Measurements from ENCODE around the gene GTSF1L.

The GTSF1L gene

GRCh38 chr20:43752051-43752360, 25.2 kb upstream of the GTSF1L start:
- Mint-ChIP-seq H3K27ac (peak overlapping the region; percentile 99), H3K4me1 (peaks cover 37% of the 10 kb centered on the region), H3K27me3 (no peaks in the 10 kb centered on the region), H3K9me3 (peaks cover 6% of the 10 kb centered on the region), H3K4me3 (peak overlapping the region; percentile 51), H3K36me3 (peaks cover 10% of the 10 kb centered on the region)
- ATAC-seq, result no peak

DNA sequence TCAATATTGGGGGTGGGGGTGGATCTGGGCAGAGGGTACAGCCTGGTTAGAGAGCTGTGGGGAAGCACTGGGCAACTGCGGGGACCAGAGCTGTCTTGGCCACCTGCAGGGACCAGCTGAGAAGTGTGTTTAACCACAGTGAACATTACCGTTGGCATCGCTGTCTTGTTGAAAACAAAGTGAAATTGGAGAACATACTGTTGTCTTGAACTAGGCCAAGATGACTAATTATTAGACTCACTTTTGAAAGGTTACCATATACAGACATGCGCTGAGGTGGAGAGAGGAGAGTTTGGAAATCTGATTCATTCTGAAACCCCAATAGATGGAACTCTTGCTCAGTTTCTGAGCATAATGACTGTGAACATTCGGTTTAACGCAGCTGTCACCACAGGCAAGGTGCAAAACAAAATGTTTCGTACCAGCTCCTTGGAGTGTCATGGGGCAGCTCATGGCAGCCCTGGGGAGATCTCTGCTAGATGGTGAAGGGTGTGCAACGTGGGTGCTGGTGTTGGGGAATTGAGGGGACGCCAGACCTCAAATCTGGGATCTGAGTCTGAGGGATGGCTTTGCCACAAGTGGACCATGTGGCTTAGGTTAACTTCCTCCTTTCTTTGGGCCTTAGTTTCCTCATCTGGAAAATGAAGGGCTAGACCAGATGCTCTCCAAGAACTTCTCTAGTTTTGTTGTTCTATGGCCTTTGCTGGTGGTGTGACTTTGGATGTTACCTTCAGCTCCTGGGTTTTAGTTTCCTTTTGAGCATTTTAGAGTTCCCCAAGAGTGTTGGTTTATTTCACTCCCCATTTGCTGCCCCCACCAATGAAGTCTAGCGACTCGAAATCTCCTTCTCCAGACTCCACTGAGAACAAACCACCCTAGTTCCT, 24.6 kb upstream of the GTSF1L start:
- Mint-ChIP-seq H3K27ac (peak overlapping the region; percentile 99), H3K4me3 (peak overlapping the region; percentile 51), H3K9me3 (peaks cover 6% of the 10 kb centered on the region), H3K27me3 (no peaks in the 10 kb centered on the region), H3K4me1 (peaks cover 37% of the 10 kb centered on the region), H3K36me3 (peaks cover 10% of the 10 kb centered on the region)
- ATAC-seq, result peak; percentile 89

- Mint-ChIP-seq H3K27me3 (no peaks in the 10 kb centered on the region), H3K4me1 (peaks cover 37% of the 10 kb centered on the region), H3K9me3 (peaks cover 6% of the 10 kb centered on the region), H3K27ac (peak overlapping the region; percentile 99), H3K4me3 (no peak overlapping the region), H3K36me3 (peaks cover 10% of the 10 kb centered on the region)
- ATAC-seq, result no peak
Observed at GRCh38 chr20:43750774-43751166, 24.0 kb upstream of the GTSF1L start.

DNA sequence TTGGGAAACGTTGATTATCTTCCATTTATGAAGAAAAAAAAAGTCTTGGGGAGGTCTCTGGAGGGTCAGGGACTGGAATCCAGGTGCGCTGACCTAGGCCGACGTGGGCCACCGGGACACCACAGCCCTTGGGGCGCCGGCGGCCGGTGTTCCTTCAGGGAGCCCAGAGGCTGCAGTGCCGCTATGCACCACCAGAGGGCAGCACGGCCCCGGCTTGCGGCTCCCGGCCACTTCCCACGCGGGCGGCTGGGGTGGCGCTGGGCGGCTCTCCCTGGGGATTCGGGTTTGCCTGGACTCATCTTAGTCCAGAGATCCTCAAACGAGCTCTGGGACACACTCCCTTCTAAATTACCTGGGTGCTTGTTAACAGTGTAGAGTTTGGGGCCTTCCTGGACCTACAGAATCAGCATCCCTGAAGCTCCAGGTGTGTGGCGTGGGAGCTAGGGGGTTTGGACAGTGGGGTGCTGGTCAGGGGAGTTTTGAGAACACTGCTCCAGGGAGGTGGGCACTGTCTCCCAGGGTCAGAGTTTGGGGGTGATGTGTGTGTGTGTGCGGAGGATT, 23.0 kb upstream of the GTSF1L start:
- Mint-ChIP-seq H3K27ac (peak overlapping the region; percentile 99), H3K4me1 (peaks cover 37% of the 10 kb centered on the region), H3K4me3 (no peak overlapping the region), H3K9me3 (peaks cover 6% of the 10 kb centered on the region), H3K27me3 (no peaks in the 10 kb centered on the region), H3K36me3 (peaks cover 8% of the 10 kb centered on the region)
- ATAC-seq, result no peak

- H3K27me3 Mint-ChIP-seq, result no peaks in the 10 kb centered on the region
- H3K4me3 Mint-ChIP-seq, result no peak overlapping the region
- H3K27ac Mint-ChIP-seq, result no peak overlapping the region
- H3K4me1 Mint-ChIP-seq, result peaks cover 37% of the 10 kb centered on the region
- peaks cover 2% of the 10 kb centered on the region for H3K9me3 Mint-ChIP-seq
- no peak for ATAC-seq
- no peaks in the 10 kb centered on the region for H3K36me3 Mint-ChIP-seq
Observed at GRCh38 chr20:43748274-43748673, 21.5 kb upstream of the GTSF1L start.

DNA sequence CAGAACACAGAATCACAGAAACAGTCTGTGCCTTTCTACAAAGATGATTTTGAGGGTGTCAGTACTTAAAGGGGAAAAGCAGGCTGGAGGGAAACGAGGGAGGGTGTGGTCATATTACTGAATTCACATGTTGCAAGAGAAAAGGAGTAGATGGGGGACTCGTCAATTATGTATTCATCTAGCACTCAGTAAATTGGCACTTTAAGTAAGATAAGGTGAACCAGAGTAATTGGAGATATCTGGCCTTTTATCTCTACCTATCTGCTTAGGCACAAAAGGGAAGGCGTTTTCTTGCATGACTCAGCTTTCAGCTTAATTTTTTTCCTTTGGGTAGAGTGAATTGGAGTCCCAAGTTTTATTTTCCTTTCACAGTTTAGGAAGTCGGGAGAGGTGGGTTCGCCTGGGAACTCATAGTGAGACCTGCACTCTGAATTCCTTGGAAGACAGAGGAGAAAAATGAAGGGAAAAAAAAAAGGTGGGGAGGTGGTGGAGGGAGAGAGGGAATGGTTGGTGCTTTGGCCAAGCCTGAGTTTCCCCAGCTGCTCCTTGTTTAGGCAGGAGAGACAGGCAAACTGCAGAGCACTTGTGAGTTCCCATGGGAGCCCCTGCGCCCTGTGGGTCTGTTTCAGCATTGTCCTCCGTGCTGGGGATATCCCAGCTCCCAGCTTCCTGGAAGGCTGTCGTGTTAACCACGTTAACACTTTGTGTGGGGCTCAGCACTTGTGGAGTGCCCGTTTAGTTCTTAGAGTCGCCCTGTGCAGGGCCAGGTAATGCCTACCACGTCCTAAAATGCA, 19.7 kb upstream of the GTSF1L start:
- Mint-ChIP-seq H3K9me3 (peaks cover 5% of the 10 kb centered on the region), H3K4me1 (peaks cover 21% of the 10 kb centered on the region), H3K27me3 (no peaks in the 10 kb centered on the region), H3K4me3 (no peak overlapping the region), H3K36me3 (no peaks in the 10 kb centered on the region), H3K27ac (peak overlapping the region; percentile 44)
- ATAC-seq, result no peak

- Mint-ChIP-seq H3K9me3 (peaks cover 2% of the 10 kb centered on the region), H3K4me1 (peaks cover 8% of the 10 kb centered on the region), H3K36me3 (no peaks in the 10 kb centered on the region), H3K27me3 (no peaks in the 10 kb centered on the region), H3K4me3 (no peak overlapping the region), H3K27ac (peak overlapping the region; percentile 20)
- peak; percentile 54 for ATAC-seq
Observed at GRCh38 chr20:43744966-43745730, 18.3 kb upstream of the GTSF1L start.

GRCh38 chr20:43744151-43744611, 17.4 kb upstream of the GTSF1L start:
- ATAC-seq, result no peak
- Mint-ChIP-seq H3K27ac (no peak overlapping the region), H3K4me1 (no peaks in the 10 kb centered on the region), H3K36me3 (no peaks in the 10 kb centered on the region), H3K9me3 (peaks cover 2% of the 10 kb centered on the region), H3K27me3 (no peaks in the 10 kb centered on the region), H3K4me3 (no peak overlapping the region)

DNA sequence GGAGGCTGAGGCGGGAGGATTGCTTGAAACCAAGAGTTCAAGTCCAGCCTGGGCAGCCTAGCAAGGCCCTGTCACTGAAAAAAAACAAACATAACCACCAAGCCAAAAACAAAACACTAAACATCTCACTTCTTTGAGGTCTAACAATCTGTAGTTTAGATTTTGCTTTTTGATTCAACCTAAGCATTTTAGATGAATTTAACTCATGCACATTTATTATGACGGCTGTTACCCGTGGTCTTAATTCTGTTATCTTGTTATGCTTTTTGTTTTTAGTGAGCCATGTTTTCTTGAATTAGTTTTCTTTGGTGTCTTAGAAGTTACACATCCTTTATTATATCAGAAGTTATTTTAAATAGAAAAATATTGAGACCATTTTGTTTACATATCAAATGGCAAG, 13.8 kb upstream of the GTSF1L start:
- Mint-ChIP-seq H3K36me3 (peaks cover 1% of the 10 kb centered on the region), H3K9me3 (peaks cover 2% of the 10 kb centered on the region), H3K4me3 (no peak overlapping the region), H3K27me3 (no peaks in the 10 kb centered on the region), H3K27ac (no peak overlapping the region), H3K4me1 (peaks cover 22% of the 10 kb centered on the region)
- ATAC-seq, result no peak

DNA sequence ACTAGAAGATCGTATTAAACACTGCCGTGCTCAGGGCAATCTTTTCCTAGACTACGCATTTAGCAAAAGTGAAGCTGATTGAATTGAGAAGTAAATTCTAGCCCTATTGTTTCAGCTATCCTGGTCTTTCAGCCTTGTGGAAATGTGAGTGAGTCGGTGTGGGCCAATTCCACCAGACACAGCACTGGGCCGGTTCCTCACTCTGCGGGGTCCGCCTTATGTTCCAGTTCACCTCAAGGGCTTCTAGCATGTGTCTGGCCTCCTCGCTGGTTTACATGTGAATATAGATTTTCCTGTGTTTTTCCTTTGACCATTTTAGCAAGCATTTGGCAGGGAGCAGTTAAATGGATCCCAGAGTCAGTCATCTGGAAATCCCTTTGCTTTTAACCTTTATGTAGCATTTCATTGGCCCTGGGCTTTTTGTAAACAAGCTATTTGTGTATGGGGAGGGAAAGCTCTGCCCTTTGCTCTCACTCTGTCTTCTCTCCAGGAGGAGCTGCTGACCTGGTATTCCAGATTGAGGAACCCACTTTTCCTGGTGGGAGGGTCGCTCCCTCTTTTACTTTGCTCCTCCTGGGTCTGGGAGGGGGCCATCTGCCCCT, 12.4 kb upstream of the GTSF1L start:
- Mint-ChIP-seq H3K27ac (no peak overlapping the region), H3K4me1 (peaks cover 35% of the 10 kb centered on the region), H3K4me3 (no peak overlapping the region), H3K36me3 (peaks cover 5% of the 10 kb centered on the region), H3K9me3 (peaks cover 5% of the 10 kb centered on the region), H3K27me3 (no peaks in the 10 kb centered on the region)
- no peak for ATAC-seq

DNA sequence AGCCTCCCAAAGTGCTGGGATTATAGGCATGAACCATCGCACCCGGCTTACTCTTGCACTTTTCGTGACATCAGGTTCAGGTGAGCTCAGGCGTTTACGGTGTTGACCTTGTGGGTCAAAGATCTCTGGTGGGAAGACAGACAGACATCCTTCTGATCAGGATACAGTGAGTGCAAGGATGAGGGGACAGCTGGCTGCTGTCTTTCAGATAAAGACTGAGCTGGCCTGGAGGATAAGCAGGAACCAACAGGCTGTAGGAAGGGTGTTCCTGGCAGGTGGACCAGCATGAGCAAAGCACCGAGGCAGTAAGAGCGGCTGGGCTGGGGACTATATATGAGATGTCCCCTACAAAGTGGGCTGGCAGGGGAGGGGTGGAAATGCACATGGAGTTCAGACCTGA, 11.1 kb upstream of the GTSF1L start:
- H3K9me3 Mint-ChIP-seq, result peaks cover 5% of the 10 kb centered on the region
- H3K4me1 Mint-ChIP-seq, result peaks cover 48% of the 10 kb centered on the region
- peaks cover 5% of the 10 kb centered on the region for H3K36me3 Mint-ChIP-seq
- H3K27ac Mint-ChIP-seq, result peak overlapping the region; percentile 74
- no peaks in the 10 kb centered on the region for H3K27me3 Mint-ChIP-seq
- ATAC-seq, result no peak
- no peak overlapping the region for H3K4me3 Mint-ChIP-seq

DNA sequence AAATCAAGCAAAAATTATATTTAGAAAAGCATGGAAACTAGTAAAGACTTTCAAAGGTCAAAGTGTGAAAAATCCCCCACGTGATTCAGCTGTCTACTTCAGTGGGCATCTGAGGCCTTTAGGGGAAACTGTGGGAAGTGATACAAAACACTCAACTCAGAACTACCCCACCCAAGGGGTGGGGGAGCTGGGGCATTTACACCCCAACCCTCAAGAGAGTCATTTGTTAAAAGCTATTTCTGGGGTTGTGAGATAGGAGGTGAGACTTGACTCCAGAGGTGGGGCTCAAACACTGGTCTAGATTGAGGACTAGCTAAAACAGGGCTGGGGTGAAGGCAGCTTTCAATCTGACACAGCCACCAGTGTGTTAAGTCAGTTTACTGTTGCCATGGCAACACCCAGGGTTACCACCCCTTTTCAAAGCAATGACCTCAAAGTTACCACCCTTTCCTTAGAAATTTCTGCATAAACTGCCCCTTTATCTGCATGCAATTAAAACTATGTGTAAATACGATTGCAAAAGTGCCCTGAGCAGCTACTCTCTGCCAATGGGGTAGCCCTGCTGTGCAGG, 9.9 kb upstream of the GTSF1L start:
- Mint-ChIP-seq H3K4me1 (peaks cover 61% of the 10 kb centered on the region), H3K9me3 (peaks cover 2% of the 10 kb centered on the region), H3K27ac (peak overlapping the region; percentile 74), H3K27me3 (no peaks in the 10 kb centered on the region), H3K36me3 (peaks cover 5% of the 10 kb centered on the region), H3K4me3 (no peak overlapping the region)
- peak; percentile 97 for ATAC-seq

DNA sequence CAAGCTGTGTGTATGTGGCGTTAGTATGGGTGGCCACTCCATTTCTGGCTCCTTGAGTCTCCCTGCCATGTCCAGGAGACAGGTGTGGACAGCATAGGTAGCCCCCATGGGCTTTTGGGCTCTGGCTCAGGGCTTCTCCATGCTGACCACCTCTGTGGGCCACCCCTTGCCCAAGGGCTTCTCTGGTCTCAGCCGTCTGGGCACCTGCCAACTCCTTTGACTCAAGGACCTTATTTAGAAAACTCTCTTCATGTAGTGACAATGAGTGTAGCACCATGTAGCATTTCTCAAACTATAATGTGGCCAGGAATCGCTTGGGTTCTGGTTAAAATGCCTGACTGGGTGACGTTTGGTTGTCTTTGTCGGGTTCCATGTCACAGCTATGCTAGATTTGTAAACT, 5.1 kb upstream of the GTSF1L start:
- Mint-ChIP-seq H3K36me3 (peaks cover 5% of the 10 kb centered on the region), H3K4me3 (no peak overlapping the region), H3K27ac (peak overlapping the region; percentile 74), H3K27me3 (no peaks in the 10 kb centered on the region), H3K9me3 (peaks cover 2% of the 10 kb centered on the region), H3K4me1 (peaks cover 70% of the 10 kb centered on the region)
- no peak for ATAC-seq

GRCh38 chr20:43731469-43731868, 4.7 kb upstream of the GTSF1L start:
- H3K9me3 Mint-ChIP-seq, result peaks cover 2% of the 10 kb centered on the region
- H3K27ac Mint-ChIP-seq, result no peak overlapping the region
- H3K27me3 Mint-ChIP-seq, result no peaks in the 10 kb centered on the region
- H3K4me1 Mint-ChIP-seq, result peaks cover 65% of the 10 kb centered on the region
- H3K36me3 Mint-ChIP-seq, result peaks cover 5% of the 10 kb centered on the region
- ATAC-seq, result no peak
- no peak overlapping the region for H3K4me3 Mint-ChIP-seq

Measured in stimulated activated memory B cell treated with anti-CD40 and anti-IgM and Interleukin-4, amounts not matched to agents 10 μg/mL and 1 μg/mL and 100 μg/mL, for 72 hours (primary cell).